ACHN (cell line): ENCODE data around the gene PTPN9.
A peak's percentile ranks its signal among the peaks of the same experiment; 100 is the strongest.

ENCODE experiments used
- DNase-seq: peaks from one replicate; pipeline ENCODE4 v3.0.0-alpha.2; 2015
- in situ Hi-C: cut with HindIII; loops from 2 replicates; pipeline ENCODE4 v1.10.0; 2017; ENCODE audit warnings: low sequenced_read_pairs, low pct_ligation_motif_present, low pct_unique_long_range_greater_than_20kb

Gene PTPN9

GRCh38 chr15:75578948-75579920 is at the start of gene PTPN9:
PTPN9 (minus strand) TSS chr15:75579315; CDS start chr15:75578776, 539 bp downstream.
- peak; percentile 78 for DNase-seq
- in situ Hi-C loops: no loop called here

GRCh38 chr15:75625542-75626347 is 46.6 kb upstream of the PTPN9 start, which contains the start of gene SNUPN:
SNUPN (minus strand) TSS chr15:75625725; CDS start chr15:75621051, 4,674 bp downstream.
- in situ Hi-C loops: no loop called here
- peak; percentile 91 for DNase-seq

GRCh38 chr15:75622505-75622904 is 43.4 kb upstream of the PTPN9 start:
- in situ Hi-C loops: no loop called here
- DNase-seq: no peak

GRCh38 chr15:75620841-75621391 is 41.8 kb upstream of the PTPN9 start:
- in situ Hi-C loops: no loop called here
- DNase-seq: peak; percentile 80

- in situ Hi-C loops: no loop called here
- no peak for DNase-seq
Measured at GRCh38 chr15:75620058-75620820, 41.1 kb upstream of the PTPN9 start.

- DNase-seq: no peak
- in situ Hi-C loops: no loop called here
Measured at GRCh38 chr15:75616766-75617165, 37.7 kb upstream of the PTPN9 start.

- in situ Hi-C loops: no loop called here
- DNase-seq: no peak
Measured at GRCh38 chr15:75606711-75607699, 27.9 kb upstream of the PTPN9 start.

- in situ Hi-C loops: no loop called here
- DNase-seq: no peak
Measured at GRCh38 chr15:75606026-75606425, 26.9 kb upstream of the PTPN9 start.

GRCh38 chr15:75599401-75599800 is 20.3 kb upstream of the PTPN9 start:
- in situ Hi-C loops: no loop called here
- DNase-seq: no peak

- in situ Hi-C loops: no loop called here
- DNase-seq: no peak
Measured at GRCh38 chr15:75598361-75598760, 19.2 kb upstream of the PTPN9 start.

- peak; percentile 7 for DNase-seq
- in situ Hi-C loops: no loop called here
Measured at GRCh38 chr15:75597667-75598341, 18.7 kb upstream of the PTPN9 start.

GRCh38 chr15:75596703-75597345 is 17.7 kb upstream of the PTPN9 start:
- DNase-seq: no peak
- in situ Hi-C loops: no loop called here

- in situ Hi-C loops: no loop called here
- DNase-seq: no peak
Measured at GRCh38 chr15:75594276-75594675, 15.2 kb upstream of the PTPN9 start.

- in situ Hi-C loops: no loop called here
- DNase-seq: no peak
Measured at GRCh38 chr15:75591655-75592364, 12.7 kb upstream of the PTPN9 start.

- DNase-seq: no peak
- in situ Hi-C loops: no loop called here
Measured at GRCh38 chr15:75590239-75590638, 11.1 kb upstream of the PTPN9 start.

- no peak for DNase-seq
- in situ Hi-C loops: no loop called here
Measured at GRCh38 chr15:75589071-75589470, 10.0 kb upstream of the PTPN9 start.
